Stomach (tissue), 9 donors: ENCODE results near the gene ACSL5. TPM values are rescaled to one million over a fixed set of nuclear protein-coding genes. Genes with fewer than 3 reads are reported as not detected.

Experiments used
- DNase-seq, 2 donors: peaks; one replicate each; pipeline versions ENCODE4 v3.0.0 to v3.0.0-alpha.2; 2013 to 2019
- H3K27ac ChIP-seq, 5 donors: fragments of 200-600 bp in 4 of 5; sonication (generic) in 4 of 5; one replicate each; pipeline ENCODE4 v1.5.1; 2013 to 2019; ENCODE audit warnings: mild to moderate bottlenecking in 1 of 5, moderate library complexity in 1 of 5
- H3K27me3 ChIP-seq, 3 donors: fragments of 200-600 bp; sonication (generic); one replicate each; pipeline ENCODE4 v1.5.1; 2017 to 2019; ENCODE audit warnings: mixed run types in 1 of 3
- H3K36me3 ChIP-seq, 4 donors: fragments of 200-600 bp; sonication (generic); 1 replicate in 3 of 4; 2 replicates in 1 of 4; pipeline ENCODE4 v1.5.1; 2016 to 2019
- H3K4me1 ChIP-seq, 4 donors: fragments of 200-600 bp; sonication (generic); one replicate each; pipeline ENCODE4 v1.5.1; 2016 to 2019
- H3K4me3 ChIP-seq, 4 donors: fragments of 200-600 bp; sonication (generic) in 3 of 4; one replicate each; pipeline ENCODE4 v1.5.1; 2016 to 2019; ENCODE audit warnings: mild to moderate bottlenecking in 1 of 4
- H3K9me3 ChIP-seq, 4 donors: fragments of 200-600 bp; sonication (generic); one replicate each; pipeline ENCODE4 v1.5.1; 2016 to 2019
- EP300 ChIP-seq: sonication (generic); formaldehyde crosslinking; IDR thresholded peaks from one replicate; pipeline ENCODE4 v1.6.1; 2017; ENCODE audit warnings: antibody characterized with exemption
- POLR2A ChIP-seq, 4 donors: fragments of 450-650 bp; IDR thresholded peaks; one replicate each; pipeline ENCODE4 v1.6.1; 2016; ENCODE audit warnings: antibody characterized with exemption in 4 of 4, control low read depth in 2 of 4, mild to moderate bottlenecking in 1 of 4, moderate library complexity in 1 of 4
- POLR2AphosphoS5 ChIP-seq, 3 donors: sonication (generic); formaldehyde crosslinking; IDR thresholded peaks; one replicate each; pipeline ENCODE4 v1.6.1; 2016; ENCODE audit warnings: antibody characterized with exemption in 3 of 3
- WGBS, 5 donors: extraction: QIAGEN DNeasy Blood & Tissue Kit in 3 of 5; methylation state at CpG; one replicate each; pipeline versions ENCODE4 v1.1.5 to v1.1.7; 2013 to 2018; 5-methylcytosine and 5-hydroxymethylcytosine counted together
- intact Hi-C: fragments of 100-400 bp; cut with DNase I; formaldehyde crosslinking; loops from one replicate; pipeline ENCODE4 v1.15.1; 2023; ENCODE audit warnings: low total_unique reads
- polyA plus RNA-seq, 3 donors: library from polyadenylated mRNA; stranded (reverse); fragments of 200-250 nt; gene quantifications; one replicate each; pipeline ENCODE4 v1.2.3, GENCODE V29; 2013
- total RNA-seq, 5 donors: library from RNA; depleted of rRNA; stranded (reverse); fragments of >200 nt; gene quantifications; one replicate each; pipeline versions ENCODE4 v1.1.0 to v1.2.3, GENCODE V29; 2014 to 2016
- TF ChIP-seq, protein P1 (sequence below), 7 experiments: fragments of 450-650 bp in 4 of 7; fragments of 200-600 bp in 3 of 7; sonication (generic) in 3 of 7; IDR thresholded peaks; one replicate each; pipeline ENCODE4 v1.5.1; 2016 to 2019; ENCODE audit warnings: antibody characterized with exemption in 7 of 7, control low read depth in 2 of 7, mild to moderate bottlenecking in 1 of 7
- donor health status: healthy with polysubstance abuse.
- donor health status: Bipolar disorder and iron deficiency.
- donor health status: healthy.

The ACSL5 gene
- total and polyA plus RNA-seq, 8 donors, result 4.9 to 144 (median 16.6) TPM

DNA sequence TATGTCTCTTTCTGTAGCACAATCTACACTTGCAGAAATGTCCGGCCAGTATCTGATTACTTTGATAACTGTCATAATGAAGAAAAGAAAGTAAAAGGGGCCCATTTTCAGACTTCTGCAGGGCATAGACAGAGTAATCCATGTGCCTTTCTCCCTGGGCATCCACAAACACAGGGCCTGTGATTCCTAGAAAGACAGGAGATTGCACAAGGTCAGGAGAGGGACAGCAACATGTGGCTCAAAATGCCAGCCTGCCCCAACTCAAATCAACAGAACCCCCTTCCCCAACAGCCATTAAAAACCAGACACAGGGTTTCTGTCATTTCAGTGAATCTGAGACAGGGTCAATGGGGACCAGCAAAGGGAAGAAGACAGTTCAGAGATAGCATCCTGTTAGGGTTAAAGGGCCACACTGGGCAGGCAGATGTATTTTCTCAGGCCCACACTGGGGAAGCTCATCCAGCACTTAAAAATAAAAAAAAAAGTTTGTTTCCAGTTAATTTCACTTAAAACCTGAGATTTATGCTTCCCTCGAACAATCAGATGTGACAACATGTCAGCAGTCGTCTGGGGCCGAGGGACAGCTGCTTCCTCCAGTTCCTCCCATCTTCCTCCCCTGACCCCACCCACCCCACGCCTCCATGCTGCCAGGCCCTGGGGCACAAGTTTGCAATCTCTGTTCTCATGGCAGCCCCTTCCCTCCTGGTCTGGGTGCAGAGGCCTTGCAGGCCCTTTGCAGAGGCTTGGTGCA, 30.7 kb upstream of the ACSL5 start:
- H3K4me1 ChIP-seq, result no peaks in the 10 kb centered on the region
- no peaks in the 10 kb centered on the region for H3K9me3 ChIP-seq
- TF ChIP-seq EP300 (no peak), POLR2AphosphoS5 (IDR thresholded peaks at IDR 0.05) (no peak), POLR2A (IDR thresholded peaks at IDR 0.05) (no peak)
- TF ChIP-seq, protein P1, sequence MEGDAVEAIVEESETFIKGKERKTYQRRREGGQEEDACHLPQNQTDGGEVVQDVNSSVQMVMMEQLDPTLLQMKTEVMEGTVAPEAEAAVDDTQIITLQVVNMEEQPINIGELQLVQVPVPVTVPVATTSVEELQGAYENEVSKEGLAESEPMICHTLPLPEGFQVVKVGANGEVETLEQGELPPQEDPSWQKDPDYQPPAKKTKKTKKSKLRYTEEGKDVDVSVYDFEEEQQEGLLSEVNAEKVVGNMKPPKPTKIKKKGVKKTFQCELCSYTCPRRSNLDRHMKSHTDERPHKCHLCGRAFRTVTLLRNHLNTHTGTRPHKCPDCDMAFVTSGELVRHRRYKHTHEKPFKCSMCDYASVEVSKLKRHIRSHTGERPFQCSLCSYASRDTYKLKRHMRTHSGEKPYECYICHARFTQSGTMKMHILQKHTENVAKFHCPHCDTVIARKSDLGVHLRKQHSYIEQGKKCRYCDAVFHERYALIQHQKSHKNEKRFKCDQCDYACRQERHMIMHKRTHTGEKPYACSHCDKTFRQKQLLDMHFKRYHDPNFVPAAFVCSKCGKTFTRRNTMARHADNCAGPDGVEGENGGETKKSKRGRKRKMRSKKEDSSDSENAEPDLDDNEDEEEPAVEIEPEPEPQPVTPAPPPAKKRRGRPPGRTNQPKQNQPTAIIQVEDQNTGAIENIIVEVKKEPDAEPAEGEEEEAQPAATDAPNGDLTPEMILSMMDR (IDR thresholded peaks at IDR 0.05), result no peak
- no peak overlapping the region for H3K27ac ChIP-seq
- H3K36me3 ChIP-seq, result no peaks in the 10 kb centered on the region
- H3K27me3 ChIP-seq, result no peaks in the 10 kb centered on the region
- intact Hi-C loops, result no loop called here
- WGBS, 5 donors, result 61 to 74% (median 73%) methylated on average over 5 of the region's 5 CpGs
- H3K4me3 ChIP-seq, result no peak overlapping the region
- DNase-seq, result no peak

- Histone ChIP-seq H3K27me3 (no peaks in the 10 kb centered on the region), H3K4me3 (no peak overlapping the region), H3K36me3 (no peaks in the 10 kb centered on the region), H3K4me1 (no peaks in the 10 kb centered on the region), H3K27ac (no peak overlapping the region), H3K9me3 (no peaks in the 10 kb centered on the region)
- no peak for DNase-seq
- TF ChIP-seq POLR2AphosphoS5 (IDR thresholded peaks at IDR 0.05), result no peak
- TF ChIP-seq, protein P1 (IDR thresholded peaks at IDR 0.05), result no peak
- no peak for TF ChIP-seq EP300
- no peak for TF ChIP-seq POLR2A (IDR thresholded peaks at IDR 0.05)
- 67 to 82% (median 75%) methylated on average over 5 to 6 of the region's 6 CpGs for WGBS, 5 donors
- intact Hi-C loops, result no loop called here
These were observed 29.7 kb upstream of the ACSL5 start for GRCh38 chr10:112344261-112344660.

DNA sequence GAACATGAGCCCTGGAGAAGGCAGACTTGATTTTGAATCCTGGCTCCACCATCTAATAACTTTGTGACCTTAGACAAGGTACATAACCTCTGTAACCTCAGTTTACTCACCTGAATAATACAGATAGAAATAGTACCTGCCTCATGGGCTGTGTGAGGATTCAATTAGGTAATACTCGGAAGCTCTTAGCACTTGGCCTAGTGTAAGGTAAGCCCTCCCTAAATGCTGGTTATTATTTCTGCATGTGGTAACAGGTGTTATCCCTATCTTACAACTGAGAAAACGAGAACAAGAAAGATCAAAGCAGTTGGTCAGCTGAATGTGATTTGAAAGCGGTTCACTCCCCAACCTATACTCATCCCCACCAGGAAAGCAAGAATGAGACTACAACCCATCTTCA, 28.7 kb upstream of the ACSL5 start:
- TF ChIP-seq POLR2AphosphoS5 (IDR thresholded peaks at IDR 0.05) (no peak), EP300 (no peak), POLR2A (IDR thresholded peaks at IDR 0.05) (no peak)
- TF ChIP-seq, protein P1 (IDR thresholded peaks at IDR 0.05), result no peak
- H3K9me3 ChIP-seq, result no peaks in the 10 kb centered on the region
- DNase-seq, result no peak

GRCh38 chr10:112345743-112346142, 28.2 kb upstream of the ACSL5 start:
- Histone ChIP-seq H3K27ac (no peak overlapping the region), H3K9me3 (no peaks in the 10 kb centered on the region), H3K27me3 (no peaks in the 10 kb centered on the region), H3K4me1 (no peaks in the 10 kb centered on the region), H3K4me3 (no peak overlapping the region), H3K36me3 (no peaks in the 10 kb centered on the region)
- TF ChIP-seq EP300, result no peak
- TF ChIP-seq, protein P1 (IDR thresholded peaks at IDR 0.05), result no peak
- TF ChIP-seq POLR2AphosphoS5 (IDR thresholded peaks at IDR 0.05), result no peak
- no peak for TF ChIP-seq POLR2A (IDR thresholded peaks at IDR 0.05)
- 83 to 95% (median 94%) methylated on average over 9 of the region's 9 CpGs for WGBS, 5 donors
- no peak for DNase-seq
- intact Hi-C loops, result no loop called here

More for the DNA sequence above, 28.7 kb upstream of the ACSL5 start:
- 39 to 89% (median 76%) methylated on average over 3 of the region's 3 CpGs for WGBS, 5 donors
- intact Hi-C loops, result no loop called here
- Histone ChIP-seq H3K27ac (no peak overlapping the region), H3K4me3 (no peak overlapping the region), H3K36me3 (no peaks in the 10 kb centered on the region), H3K27me3 (no peaks in the 10 kb centered on the region), H3K4me1 (no peaks in the 10 kb centered on the region)
